B cell (primary cell): Measurements from ENCODE around the gene DRAXIN. TPM values are rescaled to one million over a fixed set of nuclear protein-coding genes. Genes with fewer than 3 reads are reported as not detected.

ENCODE experiments used
- ATAC-seq: fragments of 200-7000 bp; cut with Tn5 transposase; one replicate; pipeline ENCODE4 v1.10.0; 2021; ENCODE audit warnings: low read depth, mild to moderate bottlenecking, moderate number of reproducible peaks, moderate library complexity
- CTCF ChIA-PET: fragments of 350-600 bp; sonication (Branson Sonifier 250); formaldehyde crosslinking; loops from one replicate; lab custom pipeline; 2021; ENCODE audit warnings: antibody characterized with exemption, inconsistent platforms; lab: Charles Lee
- POLR2A ChIA-PET: fragments of 350-600 bp; sonication (Branson Sonifier 250); formaldehyde crosslinking; loops from one replicate; lab custom pipeline; 2021; ENCODE audit warnings: antibody characterized with exemption; lab: Charles Lee
- DNase-seq: peaks from one replicate; pipeline ENCODE4 v3.0.0; 2013
- H2AFZ ChIP-seq: 2 replicates; pipeline ENCODE4 v1.6.1; 2012; ENCODE audit warnings: mild to moderate bottlenecking, low read depth, low read length; ENCODE audit not compliant: insufficient read depth, poor library complexity, severe bottlenecking
- H3K27ac ChIP-seq, 2 donors: 1 replicate in 1 of 2; 2 replicates in 1 of 2; pipeline ENCODE4 v1.5.1; 2012 to 2013; ENCODE audit warnings: low read length in 2 of 2, mild to moderate bottlenecking in 2 of 2, moderate library complexity in 1 of 2
- H3K27me3 ChIP-seq, 4 experiments: fragments of 200-600 bp in 1 of 4; sonication (generic) in 1 of 4; replicated peaks in 1 of 4; 1 replicate in 2 of 4; 2 replicates in 2 of 4; pipeline versions ENCODE4 v1.6.1 to v1.7.0; 2013 to 2016; ENCODE audit warnings: low read length in 3 of 4, mild to moderate bottlenecking in 2 of 4, mixed read lengths in 1 of 4, moderate library complexity in 1 of 4; ENCODE audit not compliant: insufficient read depth in 4 of 4, control insufficient read depth in 3 of 4; ENCODE audit errors: control extremely low read depth in 1 of 4
- H3K36me3 ChIP-seq, 2 experiments: replicated peaks in 1 of 2; 1 replicate in 1 of 2; 2 replicates in 1 of 2; pipeline versions ENCODE4 v1.6.1 to v1.7.1; 2013; ENCODE audit warnings: low read length in 1 of 2; ENCODE audit not compliant: insufficient read depth in 2 of 2, control insufficient read depth in 1 of 2; ENCODE audit errors: control extremely low read depth in 1 of 2, extremely low read depth in 1 of 2
- H3K4me1 ChIP-seq, 2 donors: fragments of 200-600 bp in 1 of 2; sonication (generic) in 1 of 2; 1 replicate in 1 of 2; 2 replicates in 1 of 2; pipeline versions ENCODE4 v1.5.1 to v1.6.1; 2013 to 2017; ENCODE audit warnings: low read length in 2 of 2; ENCODE audit not compliant: control insufficient read depth in 2 of 2, insufficient read depth in 2 of 2
- H3K4me2 ChIP-seq: replicated peaks from 2 replicates; pipeline ENCODE3; 2012; ENCODE audit warnings: mild to moderate bottlenecking, low read depth, low read length; ENCODE audit not compliant: poor library complexity, severe bottlenecking
- H3K4me3 ChIP-seq, 5 experiments: fragments of 200-600 bp in 1 of 5; sonication (generic) in 1 of 5; 1 replicate in 3 of 5; 2 replicates in 2 of 5; pipeline versions ENCODE4 v1.5.1 to v1.7.0; 2011 to 2016; ENCODE audit warnings: low read length in 4 of 5, mild to moderate bottlenecking in 4 of 5, low read depth in 2 of 5, control low read depth in 1 of 5, moderate library complexity in 1 of 5; ENCODE audit not compliant: insufficient read depth in 1 of 5; ENCODE audit errors: control extremely low read depth in 1 of 5, extremely low read depth in 1 of 5
- H3K79me2 ChIP-seq: fragments of 200-600 bp; sonication (generic); one replicate; pipeline ENCODE4 v1.6.0; 2016; ENCODE audit warnings: low read length; ENCODE audit not compliant: control insufficient read depth, insufficient read depth
- H3K9ac ChIP-seq: fragments of 200-600 bp; sonication (generic); 2 replicates; pipeline ENCODE4 v1.6.1; 2017; ENCODE audit warnings: mild to moderate bottlenecking, low read length, moderate library complexity
- H3K9me3 ChIP-seq, 3 donors: one replicate each; pipeline versions ENCODE4 v1.6.1 to v1.7.1; 2013; ENCODE audit warnings: low read length in 2 of 3; ENCODE audit not compliant: control insufficient read depth in 2 of 3, insufficient read depth in 1 of 3; ENCODE audit errors: control extremely low read depth in 1 of 3
- H4K20me1 ChIP-seq: 2 replicates; pipeline ENCODE4 v1.6.0; 2012; ENCODE audit warnings: mild to moderate bottlenecking, low read length; ENCODE audit not compliant: insufficient read depth, control insufficient read depth, poor library complexity, severe bottlenecking
- H3K27ac Mint-ChIP-seq: one replicate; pipeline ENCODE4 v1.8.0; 2021; ENCODE audit warnings: mixed read lengths
- H3K27me3 Mint-ChIP-seq: one replicate; pipeline ENCODE4 v1.8.0; 2021; ENCODE audit warnings: mixed read lengths
- H3K4me1 Mint-ChIP-seq: one replicate; pipeline ENCODE4 v1.8.0; 2021; ENCODE audit warnings: mixed read lengths
- H3K4me3 Mint-ChIP-seq: one replicate; pipeline ENCODE4 v1.8.0; 2021; ENCODE audit warnings: mixed read lengths
- H3K9me3 Mint-ChIP-seq: one replicate; pipeline ENCODE4 v1.8.0; 2022; ENCODE audit warnings: mixed read lengths; ENCODE audit not compliant: insufficient read depth
- EZH2 ChIP-seq: IDR thresholded peaks from 2 replicates; pipeline ENCODE4 v1.6.1; 2012; ENCODE audit warnings: borderline replicate concordance, low read depth, mild to moderate bottlenecking, moderate library complexity, low read length; ENCODE audit not compliant: insufficient read depth, poor library complexity, severe bottlenecking
- WGBS: methylation state at CpG from one replicate; pipeline ENCODE4 v1.1.5; 2013; ENCODE audit warnings: missing lambda C conversion rate; ENCODE audit not compliant: insufficient coverage; 5-methylcytosine and 5-hydroxymethylcytosine counted together
- intact Hi-C: fragments of 100-400 bp; cut with micrococcal nuclease; formaldehyde crosslinking; loops from one replicate; pipeline ENCODE4 v1.10.0; 2022
- polyA plus RNA-seq: library from polyadenylated mRNA; depleted of rRNA; stranded (reverse); fragments of >200 nt; gene quantifications from 2 replicates; pipeline ENCODE4 v1.2.3, GENCODE V29; 2012
- total RNA-seq, 2 donors: library from RNA; stranded (reverse); fragments of 120-200 nt in 1 of 2; gene quantifications; 1 replicate in 1 of 2; 2 replicates in 1 of 2; pipeline versions ENCODE4 v1.2.3 to v1.2.4, GENCODE V29; 2013 to 2022
- TF ChIP-seq, protein P1 (sequence below): fragments of 200-600 bp; IDR thresholded peaks from one replicate; pipeline ENCODE4 v1.8.0; 2022; ENCODE audit warnings: antibody characterized with exemption, mild to moderate bottlenecking

The DRAXIN gene
- total and polyA plus RNA-seq, 2 donors (not counting 1 experiment from before 2014, with no cell fraction given) = 0.21 to 0.30 TPM

DNA sequence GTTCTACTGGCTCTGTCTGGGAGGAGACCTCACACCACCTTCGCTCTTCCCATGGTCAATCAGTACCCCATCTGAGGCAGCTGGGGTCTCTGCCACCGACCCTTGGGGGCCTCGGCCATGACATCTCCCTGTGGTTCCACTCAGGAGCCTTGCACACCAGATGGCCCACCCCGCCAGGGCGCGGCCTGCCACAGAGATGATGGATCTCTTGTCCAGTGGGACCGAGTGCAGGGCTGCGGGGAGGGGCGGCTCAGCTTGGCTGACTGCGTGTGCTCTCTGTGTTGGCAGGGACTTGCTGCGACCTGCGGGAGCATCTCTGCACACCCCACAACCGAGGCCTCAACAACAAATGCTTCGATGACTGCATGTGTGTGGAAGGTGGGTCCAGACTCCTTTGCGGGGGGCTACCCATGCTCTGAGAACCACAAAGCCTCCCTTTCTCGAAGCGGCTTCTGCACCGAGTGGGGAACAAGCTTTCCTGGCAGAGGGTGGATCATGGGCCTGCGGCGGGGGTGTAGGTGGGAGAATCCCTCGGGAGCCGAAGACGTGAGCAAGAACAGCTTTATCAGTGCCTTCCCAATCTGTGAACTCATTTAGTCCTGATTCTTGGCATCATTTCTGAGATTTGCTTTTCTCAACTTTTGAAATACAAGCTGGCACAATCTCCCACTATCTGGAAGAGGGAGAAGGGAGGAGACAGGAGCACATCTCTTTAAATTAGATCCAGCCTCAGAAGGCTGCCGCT lies 23.5 kb downstream of the DRAXIN start:
- H3K27me3 ChIP-seq = peaks cover 0 to 3% (median 0%) of the 10 kb centered on the region in 4 experiments
- ATAC-seq (no peak), DNase-seq (no peak)
- H3K36me3 ChIP-seq = no peaks in the 10 kb centered on the region
- Mint-ChIP-seq H3K4me1 (peaks cover 12% of the 10 kb centered on the region), H3K4me3 (no peak overlapping the region), H3K27ac (no peak overlapping the region), H3K9me3 (no peaks in the 10 kb centered on the region), H3K27me3 (no peaks in the 10 kb centered on the region)
- H3K4me3 ChIP-seq = no peak overlapping the region
- no peaks in the 10 kb centered on the region for H3K9me3 ChIP-seq
- no peaks in the 10 kb centered on the region for H4K20me1 ChIP-seq
- TF ChIP-seq, protein P1, sequence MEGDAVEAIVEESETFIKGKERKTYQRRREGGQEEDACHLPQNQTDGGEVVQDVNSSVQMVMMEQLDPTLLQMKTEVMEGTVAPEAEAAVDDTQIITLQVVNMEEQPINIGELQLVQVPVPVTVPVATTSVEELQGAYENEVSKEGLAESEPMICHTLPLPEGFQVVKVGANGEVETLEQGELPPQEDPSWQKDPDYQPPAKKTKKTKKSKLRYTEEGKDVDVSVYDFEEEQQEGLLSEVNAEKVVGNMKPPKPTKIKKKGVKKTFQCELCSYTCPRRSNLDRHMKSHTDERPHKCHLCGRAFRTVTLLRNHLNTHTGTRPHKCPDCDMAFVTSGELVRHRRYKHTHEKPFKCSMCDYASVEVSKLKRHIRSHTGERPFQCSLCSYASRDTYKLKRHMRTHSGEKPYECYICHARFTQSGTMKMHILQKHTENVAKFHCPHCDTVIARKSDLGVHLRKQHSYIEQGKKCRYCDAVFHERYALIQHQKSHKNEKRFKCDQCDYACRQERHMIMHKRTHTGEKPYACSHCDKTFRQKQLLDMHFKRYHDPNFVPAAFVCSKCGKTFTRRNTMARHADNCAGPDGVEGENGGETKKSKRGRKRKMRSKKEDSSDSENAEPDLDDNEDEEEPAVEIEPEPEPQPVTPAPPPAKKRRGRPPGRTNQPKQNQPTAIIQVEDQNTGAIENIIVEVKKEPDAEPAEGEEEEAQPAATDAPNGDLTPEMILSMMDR = no peak
- TF ChIP-seq EZH2 = no peak
- H3K4me1 ChIP-seq = peaks cover 7 to 12% of the 10 kb centered on the region in 2 donors
- H3K9ac ChIP-seq = no peak overlapping the region
- POLR2A ChIA-PET = no interaction called here
- CTCF ChIA-PET = interaction anchor here (1.1 to 2.4 kb wide), 6 partner anchors 15 to 677 kb away, joined by 3 to 13 read pairs (median 4); partner anchors contain the start of genes AGTRAP and FBXO6
- H3K27ac ChIP-seq = no peak overlapping the region
- no peak overlapping the region for H2AFZ ChIP-seq
- WGBS = 92% methylated on average over 17 of the region's 24 CpGs
- intact Hi-C loops = loop anchor here (5.0 kb wide), 1 partner anchor 378 kb away; no protein-coding TSS in a partner anchor
- no peak overlapping the region for H3K4me2 ChIP-seq
- H3K79me2 ChIP-seq = no peaks in the 10 kb centered on the region
